SK-N-SH treated with all-trans-retinoic acid at 6 μM for 48 hours (cell line): ENCODE measurements around the gene AMHR2.
"Not testable (repeated sequence)": the region's sequence is repeated elsewhere in the genome, so short reads cannot be mapped to it uniquely, and the experiment has no call there.

Source experiments
- ATAC-seq: fragments of 200-7000 bp; cut with Tn5 transposase; 3 replicates; pipeline ENCODE4 v1.9.1; 2020; ENCODE audit warnings: mild to moderate bottlenecking, moderate library complexity
- BACH2 ChIP-seq: fragments of 250-450 bp; sonication (Bioruptor Pico); IDR thresholded peaks from 2 replicates; pipeline ENCODE4 v1.9.0; 2021; ENCODE audit warnings: mild to moderate bottlenecking, borderline replicate concordance
- CSDC2 ChIP-seq: fragments of 250-450 bp; sonication (Bioruptor Pico); IDR thresholded peaks from 2 replicates; pipeline ENCODE4 v1.5.0; 2020; ENCODE audit warnings: mild to moderate bottlenecking, moderate library complexity
- OSR1 ChIP-seq: fragments of 250-450 bp; sonication (Bioruptor Pico); IDR thresholded peaks from 2 replicates; pipeline ENCODE4 v1.8.0; 2022; ENCODE audit warnings: moderate library complexity, mild to moderate bottlenecking, inconsistent platforms
- RARB ChIP-seq: fragments of 250-450 bp; sonication (Bioruptor Pico); IDR thresholded peaks from 2 replicates; pipeline ENCODE4 v1.8.0; 2021; ENCODE audit warnings: mild to moderate bottlenecking, moderate library complexity
- SNAI2 ChIP-seq: fragments of 250-450 bp; sonication (Bioruptor Pico); IDR thresholded peaks from 2 replicates; pipeline ENCODE4 v1.5.0; 2020; ENCODE audit warnings: mild to moderate bottlenecking, moderate library complexity
- TCF4 ChIP-seq: fragments of 250-450 bp; sonication (Bioruptor Pico); IDR thresholded peaks from 2 replicates; pipeline ENCODE4 v1.8.0; 2021; ENCODE audit warnings: mild to moderate bottlenecking, moderate library complexity, borderline replicate concordance
- TOX ChIP-seq: fragments of 250-450 bp; sonication (Bioruptor Pico); IDR thresholded peaks from 2 replicates; pipeline ENCODE4 v1.8.0; 2021; ENCODE audit warnings: mild to moderate bottlenecking, moderate library complexity, borderline replicate concordance
- TSHZ2 ChIP-seq: fragments of 250-450 bp; sonication (Bioruptor Pico); IDR thresholded peaks from 2 replicates; pipeline ENCODE4 v1.5.0; 2020; ENCODE audit warnings: mild to moderate bottlenecking, moderate library complexity
- ZC3H10 ChIP-seq: fragments of 250-450 bp; sonication (Bioruptor Pico); IDR thresholded peaks from 2 replicates; pipeline ENCODE4 v1.5.1; 2021; ENCODE audit warnings: mild to moderate bottlenecking, moderate library complexity
- ZFP3 ChIP-seq: fragments of 250-450 bp; sonication (Bioruptor Pico); IDR thresholded peaks from 2 replicates; pipeline ENCODE4 v1.5.0; 2020; ENCODE audit warnings: mild to moderate bottlenecking, moderate library complexity
- ZNF565 ChIP-seq: fragments of 450-650 bp; formaldehyde crosslinking; conservative IDR thresholded peaks from 2 replicates; pipeline ENCODE4 v1.5.0; 2020; ENCODE audit warnings: low read depth, mild to moderate bottlenecking, moderate library complexity
- ZNF70 ChIP-seq: fragments of 450-650 bp; formaldehyde crosslinking; IDR thresholded peaks from 2 replicates; pipeline ENCODE4 v1.5.0; 2020; ENCODE audit warnings: mild to moderate bottlenecking, moderate library complexity
- ZNF8 ChIP-seq: fragments of 450-650 bp; formaldehyde crosslinking; IDR thresholded peaks from 2 replicates; pipeline ENCODE4 v1.5.0; 2020; ENCODE audit warnings: mild to moderate bottlenecking, moderate library complexity
- TF ChIP-seq, protein P1 (sequence below): fragments of 250-450 bp; sonication (Bioruptor Pico); IDR thresholded peaks from 2 replicates; pipeline ENCODE4 v1.5.1; 2020; ENCODE audit warnings: low read depth, mild to moderate bottlenecking, moderate library complexity
- TF ChIP-seq, protein P2 (sequence below): fragments of 250-450 bp; sonication (Bioruptor Pico); IDR thresholded peaks from 2 replicates; pipeline ENCODE4 v1.8.0; 2021; ENCODE audit warnings: low read depth, mild to moderate bottlenecking, moderate library complexity, borderline replicate concordance
- TF ChIP-seq, protein P3 (sequence below): fragments of 250-450 bp; sonication (Bioruptor Pico); IDR thresholded peaks from 2 replicates; pipeline ENCODE4 v1.8.0; 2020; ENCODE audit warnings: mild to moderate bottlenecking, moderate library complexity, borderline replicate concordance

Gene AMHR2

DNA sequence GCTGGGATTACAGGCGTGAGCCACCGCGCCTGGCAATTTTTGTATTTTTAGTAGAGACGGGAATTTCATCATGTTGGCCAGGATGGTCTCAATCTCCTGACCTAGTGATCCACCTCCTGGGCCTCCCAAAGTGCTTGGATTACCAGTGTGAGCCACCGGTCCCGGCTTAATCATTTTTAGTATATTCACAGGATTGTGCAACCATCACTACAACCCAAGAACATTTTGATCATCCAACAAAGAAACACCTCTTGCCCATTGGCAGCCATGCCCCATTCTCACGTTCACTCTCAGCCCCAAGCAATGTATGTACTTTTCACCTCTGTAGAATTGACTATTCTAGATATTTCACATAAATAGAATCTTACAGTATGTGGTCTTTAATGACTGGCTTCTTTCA, 23.8 kb upstream of the AMHR2 start:
- TF ChIP-seq CSDC2 (no peak), ZC3H10 (CRISPR knock-in tag) (no peak), TOX (CRISPR knock-in tag) (no peak), OSR1 (CRISPR knock-in tag) (no peak), ZNF70 (no peak), TSHZ2 (CRISPR knock-in tag) (no peak), TCF4 (no peak), BACH2 (CRISPR knock-in tag) (no peak), ZNF565 (CRISPR knock-in tag) (no peak), ZFP3 (CRISPR knock-in tag) (no peak)
- TF ChIP-seq, protein P1, sequence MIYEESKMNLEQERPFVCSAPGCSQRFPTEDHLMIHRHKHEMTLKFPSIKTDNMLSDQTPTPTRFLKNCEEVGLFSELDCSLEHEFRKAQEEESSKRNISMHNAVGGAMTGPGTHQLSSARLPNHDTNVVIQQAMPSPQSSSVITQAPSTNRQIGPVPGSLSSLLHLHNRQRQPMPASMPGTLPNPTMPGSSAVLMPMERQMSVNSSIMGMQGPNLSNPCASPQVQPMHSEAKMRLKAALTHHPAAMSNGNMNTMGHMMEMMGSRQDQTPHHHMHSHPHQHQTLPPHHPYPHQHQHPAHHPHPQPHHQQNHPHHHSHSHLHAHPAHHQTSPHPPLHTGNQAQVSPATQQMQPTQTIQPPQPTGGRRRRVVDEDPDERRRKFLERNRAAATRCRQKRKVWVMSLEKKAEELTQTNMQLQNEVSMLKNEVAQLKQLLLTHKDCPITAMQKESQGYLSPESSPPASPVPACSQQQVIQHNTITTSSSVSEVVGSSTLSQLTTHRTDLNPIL (CRISPR knock-in tag): no peak
- TF ChIP-seq, protein P2, sequence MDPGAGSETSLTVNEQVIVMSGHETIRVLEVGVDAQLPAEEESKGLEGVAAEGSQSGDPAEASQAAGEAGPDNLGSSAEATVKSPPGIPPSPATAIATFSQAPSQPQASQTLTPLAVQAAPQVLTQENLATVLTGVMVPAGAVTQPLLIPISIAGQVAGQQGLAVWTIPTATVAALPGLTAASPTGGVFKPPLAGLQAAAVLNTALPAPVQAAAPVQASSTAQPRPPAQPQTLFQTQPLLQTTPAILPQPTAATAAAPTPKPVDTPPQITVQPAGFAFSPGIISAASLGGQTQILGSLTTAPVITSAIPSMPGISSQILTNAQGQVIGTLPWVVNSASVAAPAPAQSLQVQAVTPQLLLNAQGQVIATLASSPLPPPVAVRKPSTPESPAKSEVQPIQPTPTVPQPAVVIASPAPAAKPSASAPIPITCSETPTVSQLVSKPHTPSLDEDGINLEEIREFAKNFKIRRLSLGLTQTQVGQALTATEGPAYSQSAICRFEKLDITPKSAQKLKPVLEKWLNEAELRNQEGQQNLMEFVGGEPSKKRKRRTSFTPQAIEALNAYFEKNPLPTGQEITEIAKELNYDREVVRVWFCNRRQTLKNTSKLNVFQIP (CRISPR knock-in tag): no peak
- no peak for ATAC-seq

- not testable (repeated sequence) for ATAC-seq
Observed at GRCh38 chr12:53402351-53402750, 21.3 kb upstream of the AMHR2 start.

DNA sequence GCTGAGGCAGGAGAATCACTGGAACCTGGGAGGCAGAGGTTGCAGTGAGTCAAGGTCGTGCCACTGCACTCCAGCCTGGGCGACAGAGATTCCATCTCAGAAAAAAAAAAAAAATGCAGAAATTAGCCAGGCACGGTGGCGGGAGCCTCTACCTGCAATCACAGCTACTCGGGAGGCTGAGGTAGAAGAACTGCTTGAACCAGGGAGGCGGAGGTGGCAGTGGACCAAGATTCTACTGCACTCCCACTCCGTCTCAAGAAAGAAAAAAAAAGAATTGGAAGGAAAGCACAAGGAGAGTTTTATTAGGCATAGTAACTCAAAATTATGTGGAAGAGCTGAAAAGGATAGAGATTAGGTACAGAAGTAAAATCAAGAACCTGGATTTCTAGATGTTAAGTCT, 20.8 kb upstream of the AMHR2 start:
- ATAC-seq: no peak
- TF ChIP-seq BACH2 (CRISPR knock-in tag): no peak
- no peak for TF ChIP-seq ZC3H10 (CRISPR knock-in tag)
- TF ChIP-seq TCF4: no peak
- TF ChIP-seq, protein P3, sequence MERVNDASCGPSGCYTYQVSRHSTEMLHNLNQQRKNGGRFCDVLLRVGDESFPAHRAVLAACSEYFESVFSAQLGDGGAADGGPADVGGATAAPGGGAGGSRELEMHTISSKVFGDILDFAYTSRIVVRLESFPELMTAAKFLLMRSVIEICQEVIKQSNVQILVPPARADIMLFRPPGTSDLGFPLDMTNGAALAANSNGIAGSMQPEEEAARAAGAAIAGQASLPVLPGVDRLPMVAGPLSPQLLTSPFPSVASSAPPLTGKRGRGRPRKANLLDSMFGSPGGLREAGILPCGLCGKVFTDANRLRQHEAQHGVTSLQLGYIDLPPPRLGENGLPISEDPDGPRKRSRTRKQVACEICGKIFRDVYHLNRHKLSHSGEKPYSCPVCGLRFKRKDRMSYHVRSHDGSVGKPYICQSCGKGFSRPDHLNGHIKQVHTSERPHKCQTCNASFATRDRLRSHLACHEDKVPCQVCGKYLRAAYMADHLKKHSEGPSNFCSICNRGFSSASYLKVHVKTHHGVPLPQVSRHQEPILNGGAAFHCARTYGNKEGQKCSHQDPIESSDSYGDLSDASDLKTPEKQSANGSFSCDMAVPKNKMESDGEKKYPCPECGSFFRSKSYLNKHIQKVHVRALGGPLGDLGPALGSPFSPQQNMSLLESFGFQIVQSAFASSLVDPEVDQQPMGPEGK (CRISPR knock-in tag): no peak

DNA sequence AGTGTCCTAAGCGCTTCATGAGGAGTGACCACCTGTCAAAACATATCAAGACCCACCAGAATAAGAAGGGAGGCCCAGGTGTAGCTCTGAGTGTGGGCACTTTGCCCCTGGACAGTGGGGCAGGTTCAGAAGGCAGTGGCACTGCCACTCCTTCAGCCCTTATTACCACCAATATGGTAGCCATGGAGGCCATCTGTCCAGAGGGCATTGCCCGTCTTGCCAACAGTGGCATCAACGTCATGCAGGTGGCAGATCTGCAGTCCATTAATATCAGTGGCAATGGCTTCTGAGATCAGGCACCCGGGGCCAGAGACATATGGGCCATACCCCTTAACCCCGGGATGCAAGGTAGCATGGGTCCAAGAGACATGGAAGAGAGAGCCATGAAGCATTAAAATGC, 12.7 kb upstream of the AMHR2 start:
- TF ChIP-seq, protein P2 (CRISPR knock-in tag): no peak
- TF ChIP-seq TOX (CRISPR knock-in tag) (no peak), RARB (CRISPR knock-in tag) (no peak), SNAI2 (CRISPR knock-in tag) (no peak), ZFP3 (CRISPR knock-in tag) (no peak), ZNF8 (CRISPR knock-in tag) (no peak), ZC3H10 (CRISPR knock-in tag) (no peak)
- TF ChIP-seq, protein P3 (CRISPR knock-in tag): no peak
- no peak for ATAC-seq
